T-helper 17 cell (primary cell): ENCODE measurements around the gene C16orf95. TPM values are rescaled to one million over a fixed set of nuclear protein-coding genes. Genes with fewer than 3 reads are reported as not detected.

Experiments used
- ATAC-seq: fragments of 150-1000 bp; cut with Tn5 transposase; 2 replicates; pipeline ENCODE4 v1.10.0; 2021; ENCODE audit warnings: mild to moderate bottlenecking, moderate library complexity
- DNase-seq, 3 donors: peaks; one replicate each; pipeline versions ENCODE4 v3.0.0 to v3.0.0-alpha.2; 2020 to 2021
- H3K9me3 ChIP-seq: one replicate; pipeline ENCODE4 v1.7.0; 2013; ENCODE audit warnings: low read length, mild to moderate bottlenecking; ENCODE audit not compliant: control insufficient read depth, poor library complexity, severe bottlenecking
- H3K27ac Mint-ChIP-seq: one replicate; pipeline ENCODE4 v1.8.0; 2022; ENCODE audit warnings: mild to moderate bottlenecking, moderate library complexity, mixed read lengths
- H3K27me3 Mint-ChIP-seq: one replicate; pipeline ENCODE4 v1.8.0; 2022; ENCODE audit warnings: mixed read lengths
- H3K36me3 Mint-ChIP-seq: one replicate; pipeline ENCODE4 v1.8.0; 2022; ENCODE audit warnings: low read depth, mixed read lengths
- H3K4me1 Mint-ChIP-seq: one replicate; pipeline ENCODE4 v1.8.0; 2022; ENCODE audit warnings: mild to moderate bottlenecking, mixed read lengths
- H3K4me3 Mint-ChIP-seq: one replicate; pipeline ENCODE4 v1.8.0; 2022; ENCODE audit warnings: mild to moderate bottlenecking, moderate library complexity, mixed read lengths
- total RNA-seq, 4 donors: library from RNA in 2 of 4; stranded (reverse) in 2 of 4; gene quantifications; one replicate each; pipeline ENCODE4 v1.2.3 and lab custom pipeline; 2022 to 2026

The C16orf95 gene
- total RNA-seq, 2 donors from 2014 or later = 2.0 to 2.6 TPM

- no peaks in the 10 kb centered on the region for H3K9me3 ChIP-seq
- DNase-seq = no peak
- no peak for ATAC-seq
- Mint-ChIP-seq H3K4me3 (no peak overlapping the region), H3K27ac (peak overlapping the region; percentile 65), H3K27me3 (no peaks in the 10 kb centered on the region), H3K36me3 (no peaks in the 10 kb centered on the region), H3K4me1 (peaks cover 6% of the 10 kb centered on the region)
These were observed 6.7 kb upstream of the C16orf95 start for GRCh38 chr16:87323727-87324410.

GRCh38 chr16:87322833-87323726 is 5.9 kb upstream of the C16orf95 start:
- Mint-ChIP-seq H3K4me3 (no peak overlapping the region), H3K27me3 (no peaks in the 10 kb centered on the region), H3K36me3 (no peaks in the 10 kb centered on the region), H3K27ac (peak overlapping the region; percentile 65), H3K4me1 (peaks cover 12% of the 10 kb centered on the region)
- H3K9me3 ChIP-seq = no peaks in the 10 kb centered on the region
- no peak for ATAC-seq
- DNase-seq = no peak

GRCh38 chr16:87322360-87322759 is 5.2 kb upstream of the C16orf95 start:
- no peak overlapping the region for H3K4me3 Mint-ChIP-seq
- H3K9me3 ChIP-seq = no peaks in the 10 kb centered on the region
- H3K36me3 Mint-ChIP-seq = no peaks in the 10 kb centered on the region
- no peak for DNase-seq
- no peak overlapping the region for H3K27ac Mint-ChIP-seq
- peaks cover 16% of the 10 kb centered on the region for H3K4me1 Mint-ChIP-seq
- no peak for ATAC-seq
- no peaks in the 10 kb centered on the region for H3K27me3 Mint-ChIP-seq

- Mint-ChIP-seq H3K4me3 (no peak overlapping the region), H3K27ac (peak overlapping the region; percentile 53)
These were observed 4.3 kb upstream of the C16orf95 start for GRCh38 chr16:87321336-87322107.

GRCh38 chr16:87320510-87321227 is 3.5 kb upstream of the C16orf95 start:
- no peak for DNase-seq
- H3K27ac Mint-ChIP-seq = peak overlapping the region; percentile 53
- H3K4me3 Mint-ChIP-seq = no peak overlapping the region
- ATAC-seq = no peak
- no peaks in the 10 kb centered on the region for H3K9me3 ChIP-seq
- no peaks in the 10 kb centered on the region for H3K36me3 Mint-ChIP-seq
- H3K4me1 Mint-ChIP-seq = peaks cover 16% of the 10 kb centered on the region
- no peaks in the 10 kb centered on the region for H3K27me3 Mint-ChIP-seq

More at GRCh38 chr16:87321336-87322107, 4.3 kb upstream of the C16orf95 start:
- Mint-ChIP-seq H3K27me3 (no peaks in the 10 kb centered on the region), H3K4me1 (peaks cover 19% of the 10 kb centered on the region), H3K36me3 (no peaks in the 10 kb centered on the region)
- ATAC-seq (no peak), DNase-seq (no peak)
- no peaks in the 10 kb centered on the region for H3K9me3 ChIP-seq

GRCh38 chr16:87319997-87320491 is 2.9 kb upstream of the C16orf95 start:
- Mint-ChIP-seq H3K4me3 (no peak overlapping the region), H3K4me1 (peaks cover 16% of the 10 kb centered on the region), H3K36me3 (no peaks in the 10 kb centered on the region), H3K27me3 (no peaks in the 10 kb centered on the region), H3K27ac (no peak overlapping the region)
- ATAC-seq (no peak), DNase-seq (no peak)
- H3K9me3 ChIP-seq = no peaks in the 10 kb centered on the region

GRCh38 chr16:87319011-87319410 is 1.8 kb upstream of the C16orf95 start:
- no peaks in the 10 kb centered on the region for H3K27me3 Mint-ChIP-seq
- DNase-seq (no peak), ATAC-seq (no peak)
- peak overlapping the region; percentile 97 for H3K4me3 Mint-ChIP-seq
- H3K27ac Mint-ChIP-seq = peak overlapping the region; percentile 94
- no peaks in the 10 kb centered on the region for H3K9me3 ChIP-seq
- no peaks in the 10 kb centered on the region for H3K36me3 Mint-ChIP-seq
- peaks cover 13% of the 10 kb centered on the region for H3K4me1 Mint-ChIP-seq

GRCh38 chr16:87317750-87318644 is 805 bp upstream of the C16orf95 start:
- Mint-ChIP-seq H3K27me3 (no peaks in the 10 kb centered on the region), H3K4me3 (peak overlapping the region; percentile 97), H3K36me3 (no peaks in the 10 kb centered on the region), H3K4me1 (peaks cover 13% of the 10 kb centered on the region), H3K27ac (peak overlapping the region; percentile 94)
- H3K9me3 ChIP-seq = no peaks in the 10 kb centered on the region
- peak; percentile 26 for ATAC-seq
- DNase-seq = no peak

GRCh38 chr16:87316450-87316922 is 706 bp downstream of the C16orf95 start:
- peaks cover 13% of the 10 kb centered on the region for H3K4me1 Mint-ChIP-seq
- ATAC-seq (no peak), DNase-seq (no peak)
- no peaks in the 10 kb centered on the region for H3K27me3 Mint-ChIP-seq
- no peaks in the 10 kb centered on the region for H3K36me3 Mint-ChIP-seq
- H3K4me3 Mint-ChIP-seq = peak overlapping the region; percentile 97
- H3K9me3 ChIP-seq = no peaks in the 10 kb centered on the region
- H3K27ac Mint-ChIP-seq = peak overlapping the region; percentile 94

GRCh38 chr16:87314990-87315420 is 2.2 kb downstream of the C16orf95 start:
- H3K27me3 Mint-ChIP-seq = no peaks in the 10 kb centered on the region
- peak overlapping the region; percentile 37 for H3K27ac Mint-ChIP-seq
- peaks cover 13% of the 10 kb centered on the region for H3K4me1 Mint-ChIP-seq
- no peaks in the 10 kb centered on the region for H3K36me3 Mint-ChIP-seq
- no peak overlapping the region for H3K4me3 Mint-ChIP-seq
- DNase-seq = no peak
- no peaks in the 10 kb centered on the region for H3K9me3 ChIP-seq
- ATAC-seq = no peak

- Mint-ChIP-seq H3K4me3 (no peak overlapping the region), H3K27me3 (no peaks in the 10 kb centered on the region), H3K36me3 (no peaks in the 10 kb centered on the region), H3K27ac (no peak overlapping the region), H3K4me1 (no peaks in the 10 kb centered on the region)
- ATAC-seq (no peak), DNase-seq (no peak)
- H3K9me3 ChIP-seq = no peaks in the 10 kb centered on the region
These were observed 5.2 kb downstream of the C16orf95 start for GRCh38 chr16:87312008-87312407.

- ATAC-seq = no peak
- no peaks in the 10 kb centered on the region for H3K27me3 Mint-ChIP-seq
- DNase-seq = no peak
- no peak overlapping the region for H3K27ac Mint-ChIP-seq
- H3K9me3 ChIP-seq = no peaks in the 10 kb centered on the region
- no peaks in the 10 kb centered on the region for H3K36me3 Mint-ChIP-seq
- no peak overlapping the region for H3K4me3 Mint-ChIP-seq
- H3K4me1 Mint-ChIP-seq = no peaks in the 10 kb centered on the region
These were observed 5.8 kb downstream of the C16orf95 start for GRCh38 chr16:87311387-87311786.
